Activated gamma-delta T cell treated with anti-CD3 and anti-CD28 coated beads, Interleukin-2, amount 50 U/mL, for 16 hours (primary cell): Measurements from ENCODE around the gene RAD21L1.

ENCODE experiments used
- DNase-seq: peaks from one replicate; pipeline ENCODE4 v3.0.0-alpha.2; 2020; ENCODE audit warnings: low read depth

The RAD21L1 gene

DNA sequence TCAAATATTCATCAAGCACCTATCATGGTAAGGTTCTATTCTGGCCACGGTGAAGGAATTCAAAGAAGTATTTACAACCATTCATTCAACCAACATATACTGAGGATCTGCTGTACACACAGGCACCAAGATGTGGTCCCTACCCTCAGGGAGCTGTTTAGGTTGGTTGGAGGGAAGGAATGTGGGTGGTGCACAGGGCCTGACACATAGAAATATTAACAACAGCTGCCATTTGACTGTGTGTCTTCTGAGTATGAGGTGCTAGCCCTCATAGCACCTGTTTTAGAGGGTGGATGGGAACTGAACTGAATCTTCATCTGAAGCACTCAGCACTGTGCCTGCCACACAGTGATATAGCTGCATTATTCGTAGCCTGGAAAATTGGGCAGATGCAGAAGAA is 47.5 kb downstream of the RAD21L1 start:
- DNase-seq, result no peak

DNA sequence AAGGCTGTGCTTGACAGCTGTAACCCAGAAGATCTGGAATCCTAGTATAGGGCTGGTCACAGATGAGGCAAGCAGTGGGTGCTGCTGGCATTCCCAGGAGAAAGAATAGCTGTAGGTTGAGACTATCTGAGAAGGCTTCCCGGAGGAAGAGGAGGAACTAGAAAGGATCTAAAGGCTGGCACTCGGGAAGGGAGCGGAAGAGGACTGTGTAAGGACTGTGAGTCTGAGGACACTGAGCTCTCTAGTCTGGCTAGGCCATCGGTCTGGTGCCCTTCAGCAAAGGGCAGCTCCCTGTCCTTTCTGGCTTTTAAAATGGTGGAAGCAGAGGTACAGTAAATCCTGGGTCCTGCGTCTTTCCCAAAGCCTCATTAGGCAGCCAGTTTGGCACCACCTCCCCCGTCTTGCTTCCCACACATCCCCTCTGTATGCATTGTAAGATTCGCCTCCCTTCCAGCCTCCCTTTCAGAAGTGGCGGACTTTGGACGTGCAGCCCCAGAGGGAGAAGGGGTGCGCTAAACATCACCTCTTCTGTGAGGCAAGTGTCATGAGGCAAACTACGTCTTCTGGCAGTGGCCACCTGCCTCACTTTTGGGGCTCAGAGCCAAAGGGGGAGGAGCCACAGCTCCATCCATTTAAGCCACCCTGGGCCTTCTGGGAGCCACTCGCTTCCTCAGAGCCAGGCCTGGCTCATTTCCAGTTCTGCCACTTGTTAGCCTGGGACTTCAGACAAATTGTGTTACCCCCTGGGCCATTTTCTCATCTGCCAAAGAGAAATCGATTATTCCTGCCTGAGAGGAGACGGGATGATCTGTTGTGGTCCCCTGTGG is 48.9 kb downstream of the RAD21L1 start:
- no peak for DNase-seq

DNA sequence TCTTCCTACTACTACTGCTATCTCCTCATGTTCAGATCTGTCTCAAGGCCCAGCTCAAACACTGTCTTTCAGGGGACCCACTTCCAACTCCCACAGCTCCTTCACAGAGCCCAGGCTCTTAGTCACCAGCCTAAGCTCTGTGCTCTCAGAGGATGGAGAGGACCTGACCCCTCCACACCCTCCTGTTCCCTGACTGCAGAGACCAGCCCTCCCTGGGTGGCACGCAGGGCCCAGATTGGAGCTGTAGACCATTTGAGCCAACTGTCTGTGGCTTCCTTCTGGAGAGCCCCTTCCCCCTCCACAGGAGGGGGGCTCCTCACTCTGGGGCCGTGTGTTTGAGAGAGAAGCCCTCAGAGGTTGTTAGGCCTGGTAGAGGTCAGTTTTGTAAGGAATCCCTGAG is 50.1 kb downstream of the RAD21L1 start:
- no peak for DNase-seq

DNA sequence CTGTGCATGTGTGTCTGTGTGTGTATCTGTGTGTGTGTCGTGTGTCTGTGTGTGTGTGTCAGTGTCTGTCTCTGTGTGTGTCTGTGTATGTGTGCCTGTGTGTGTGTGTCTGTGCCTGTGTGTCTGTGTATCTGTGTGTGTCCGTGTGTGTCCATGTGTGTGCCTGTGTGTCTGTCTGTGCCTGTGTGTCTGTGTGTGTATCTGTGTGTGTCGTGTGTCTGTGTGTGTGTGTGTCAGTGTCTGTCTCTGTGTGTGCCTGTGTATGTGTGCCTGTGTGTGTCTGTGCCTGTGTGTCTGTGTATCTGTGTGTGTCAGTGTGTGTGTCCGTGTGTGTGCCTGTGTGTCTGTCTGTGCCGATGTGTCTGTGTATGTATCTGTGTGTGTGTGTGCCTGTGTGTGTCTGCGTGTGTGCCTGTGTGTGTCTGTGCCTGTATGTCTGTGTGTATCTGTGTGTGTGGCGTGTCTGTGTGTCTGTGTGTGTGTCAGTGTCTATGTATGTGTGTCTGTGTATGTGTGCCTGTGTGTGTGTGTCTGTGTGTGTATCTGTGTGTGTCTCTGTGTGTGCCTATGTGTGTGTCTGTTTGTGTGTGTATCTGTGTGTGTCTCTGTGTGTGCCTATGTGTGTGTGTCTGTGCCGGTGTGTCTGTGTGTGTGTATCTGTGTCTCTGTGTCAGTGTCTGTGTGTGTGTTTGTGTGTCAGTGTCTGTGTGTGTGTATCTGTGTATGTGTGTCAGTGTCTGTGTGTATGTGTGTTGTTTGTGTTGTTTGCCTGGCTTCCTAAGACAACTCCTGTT is 51.9 kb downstream of the RAD21L1 start:
- DNase-seq, result no peak

DNA sequence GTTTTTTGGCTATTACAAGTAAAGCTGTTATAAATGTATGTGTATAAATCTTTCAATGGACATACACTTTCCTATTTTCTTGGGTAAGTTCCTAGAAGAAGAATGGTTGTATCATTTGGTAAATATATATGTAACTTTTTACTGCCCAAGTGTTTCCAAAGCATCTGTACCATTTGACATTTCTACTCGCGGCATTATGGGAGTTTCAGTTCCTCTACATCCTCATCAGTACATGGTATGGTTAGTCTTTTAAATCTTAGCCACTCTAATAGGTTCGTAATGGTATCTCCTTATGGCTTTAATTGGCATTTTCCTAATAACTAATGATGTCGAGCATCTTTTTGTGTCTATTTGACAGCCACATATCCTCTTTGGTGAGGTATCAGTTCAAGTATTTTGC is 53.1 kb downstream of the RAD21L1 start:
- DNase-seq, result no peak

DNA sequence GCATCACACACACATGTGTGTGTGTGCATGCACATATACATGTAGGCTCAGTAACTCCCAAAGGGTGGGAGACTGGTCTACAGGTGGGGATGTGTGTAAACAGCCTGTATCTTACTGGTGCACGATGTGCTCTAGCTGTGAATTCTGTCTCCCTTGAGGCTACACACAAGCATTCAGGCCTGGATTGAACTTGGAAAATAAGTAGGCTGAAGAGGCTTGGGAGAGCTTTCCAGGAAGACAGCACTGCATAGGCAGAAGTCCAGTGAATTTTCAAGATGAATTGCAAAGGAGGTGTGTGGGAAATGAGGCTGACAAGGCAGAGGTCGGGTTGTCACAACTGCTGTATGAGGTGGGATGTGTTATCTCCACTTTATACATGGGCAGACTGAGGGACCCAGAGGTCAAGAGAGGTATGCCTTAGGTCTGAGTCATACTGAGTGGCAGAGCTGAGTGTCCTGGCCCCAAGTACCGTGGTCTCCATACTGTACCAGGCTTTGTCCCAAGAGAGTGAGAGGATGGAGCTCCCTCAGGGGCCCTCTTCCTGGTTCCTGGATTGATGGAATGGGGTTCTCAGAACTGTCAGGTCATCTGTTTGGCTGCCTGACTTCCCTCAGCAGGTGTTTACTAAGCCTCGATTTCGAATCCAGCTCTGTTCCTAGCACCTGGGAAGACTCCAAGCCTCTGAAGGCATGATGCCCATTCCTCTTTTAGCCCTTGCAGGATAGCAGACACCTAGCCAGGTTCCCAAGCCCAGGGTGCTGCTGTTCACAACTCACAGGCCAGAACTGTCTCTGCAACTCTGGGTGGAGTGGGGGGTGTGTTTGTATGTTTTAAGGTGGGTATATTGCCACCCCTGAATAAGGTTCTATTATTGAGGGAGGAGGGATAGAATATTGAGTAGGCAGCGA is 54.6 kb downstream of the RAD21L1 start:
- no peak for DNase-seq

DNA sequence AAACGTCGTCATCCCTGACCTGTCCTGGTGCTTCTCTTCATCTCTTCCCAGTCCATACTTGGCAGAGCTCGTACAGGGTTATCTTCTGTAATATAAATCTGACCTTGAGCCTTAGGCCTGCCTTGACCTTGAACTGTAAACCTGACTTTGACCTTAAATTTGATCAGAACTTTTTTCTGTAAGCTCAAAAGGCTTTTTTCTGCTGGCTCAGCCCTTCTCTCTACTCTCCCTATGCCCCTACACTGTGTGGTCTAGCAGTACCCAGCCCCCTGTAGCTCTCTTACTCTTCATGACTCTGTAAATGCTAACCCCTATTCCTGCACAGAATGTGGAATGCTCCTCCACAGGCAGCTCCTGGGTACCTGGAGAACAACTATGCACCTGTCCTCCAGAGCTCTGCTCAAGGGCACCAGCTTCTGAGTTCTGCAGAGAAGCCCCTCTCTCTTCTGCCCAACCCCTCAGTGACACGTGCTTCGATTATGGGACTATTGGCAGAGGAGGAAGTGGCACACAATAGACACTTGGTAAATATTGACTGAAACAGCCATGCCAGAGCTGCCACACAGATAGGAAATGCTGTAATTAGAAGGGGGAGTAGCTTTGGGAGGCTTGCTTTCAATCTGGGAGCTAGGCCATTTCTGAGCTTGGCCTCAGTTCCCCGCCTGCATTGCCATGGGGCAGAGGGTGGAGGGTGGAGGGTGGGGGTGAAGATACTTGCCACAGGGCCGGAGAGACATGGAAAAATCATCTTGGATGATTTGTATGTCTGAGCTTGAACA is 55.6 kb downstream of the RAD21L1 start:
- no peak for DNase-seq

DNA sequence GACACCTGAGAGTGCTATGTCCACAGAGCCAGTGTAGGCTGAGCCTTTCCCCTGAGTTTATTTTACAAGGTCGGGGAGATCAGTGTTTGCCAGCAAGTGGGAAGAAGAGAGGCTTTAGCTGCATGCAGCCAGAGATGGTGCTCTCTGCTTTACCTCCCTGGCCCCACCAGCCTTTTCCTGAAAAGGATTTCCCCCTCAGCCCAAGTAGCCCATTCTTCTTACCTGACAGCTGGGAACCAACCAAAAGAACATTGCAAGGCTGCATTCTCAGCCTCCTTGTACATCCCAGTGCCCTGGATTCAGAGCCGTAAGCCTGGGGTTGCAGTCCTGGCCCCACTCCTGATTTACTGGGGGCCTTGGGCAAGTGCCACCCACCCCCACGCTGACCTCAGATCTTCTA is 57.1 kb downstream of the RAD21L1 start:
- no peak for DNase-seq

DNA sequence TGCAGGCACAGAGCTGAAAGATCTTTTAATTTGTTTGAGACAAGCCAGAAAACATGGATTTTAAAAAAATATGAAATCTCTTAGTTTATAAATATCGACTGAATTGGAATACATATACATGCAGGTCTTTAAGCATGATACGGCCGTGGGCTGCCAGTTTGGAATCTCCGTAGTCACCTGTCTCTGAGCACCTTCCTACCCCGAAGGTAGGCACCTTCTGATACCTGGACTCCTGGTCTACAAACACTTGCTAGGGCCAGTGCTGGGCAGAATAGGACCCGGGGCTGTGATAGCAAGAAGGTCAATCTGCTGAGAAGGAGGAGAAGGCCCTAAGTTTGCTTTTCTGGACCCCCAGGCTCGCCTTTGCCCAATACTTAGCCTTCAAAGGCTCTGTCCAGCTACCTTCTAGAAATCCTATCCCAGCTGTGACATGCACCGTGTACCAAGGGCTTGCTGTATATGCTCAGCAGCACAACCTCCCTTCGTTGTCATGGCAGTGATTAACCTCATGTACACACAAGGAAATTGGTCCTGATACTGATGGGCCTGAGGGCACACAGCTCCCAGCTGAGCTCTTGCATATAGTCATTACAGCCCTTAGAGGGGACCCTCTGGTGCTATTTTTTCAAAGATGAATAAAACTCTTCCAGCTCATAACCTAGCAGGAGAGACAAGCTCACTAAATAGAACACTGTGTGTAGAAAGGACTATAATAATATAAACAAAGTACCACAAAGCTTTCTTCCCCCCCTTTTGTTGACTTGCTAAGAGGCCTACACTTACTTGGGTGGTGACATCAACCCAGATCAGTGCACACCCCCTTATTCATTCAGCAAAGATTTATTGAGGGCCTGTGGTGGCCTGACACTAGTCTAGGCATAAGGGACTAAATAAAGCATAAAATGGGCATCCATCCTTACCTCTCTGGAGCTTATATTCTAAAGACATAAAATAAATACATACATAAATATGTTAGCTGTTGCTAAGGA is 58.0 kb downstream of the RAD21L1 start:
- DNase-seq, result no peak

DNA sequence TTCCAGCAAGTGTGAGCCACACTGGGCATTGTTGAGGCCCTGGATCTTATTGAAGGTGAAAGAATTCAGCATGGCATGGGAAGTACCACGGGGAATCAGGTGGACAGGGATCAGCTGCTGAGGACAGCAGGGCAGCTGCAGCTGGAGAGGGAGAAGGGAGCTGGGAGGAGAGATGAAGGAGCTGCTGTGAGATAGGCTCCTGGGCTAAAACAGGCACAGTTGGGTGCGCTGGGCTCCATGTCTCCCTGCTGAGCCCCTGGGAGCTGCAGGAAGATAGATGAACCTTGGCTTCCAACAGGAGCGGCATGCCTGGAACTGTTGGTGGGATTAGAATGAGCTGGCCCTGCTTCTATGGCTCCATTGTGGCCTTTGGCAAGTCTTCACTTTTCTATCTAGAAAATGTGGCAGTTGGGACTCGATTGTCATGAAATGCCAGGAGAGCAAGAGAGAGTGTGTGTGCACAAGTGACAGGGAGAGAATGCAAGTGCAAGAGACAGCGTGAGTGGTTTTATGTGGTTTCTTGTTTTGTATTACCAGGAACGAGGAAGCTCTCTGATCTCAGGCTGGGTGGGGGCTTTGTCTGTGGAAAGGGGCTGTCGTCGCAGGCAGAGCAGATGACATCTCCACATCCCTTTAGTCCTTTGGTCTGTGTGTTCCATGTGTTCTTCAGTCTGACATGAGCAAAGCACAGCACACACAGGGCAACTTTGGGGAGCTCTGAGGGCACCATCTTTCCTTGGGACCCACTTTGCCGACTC is 60.6 kb downstream of the RAD21L1 start:
- no peak for DNase-seq

DNA sequence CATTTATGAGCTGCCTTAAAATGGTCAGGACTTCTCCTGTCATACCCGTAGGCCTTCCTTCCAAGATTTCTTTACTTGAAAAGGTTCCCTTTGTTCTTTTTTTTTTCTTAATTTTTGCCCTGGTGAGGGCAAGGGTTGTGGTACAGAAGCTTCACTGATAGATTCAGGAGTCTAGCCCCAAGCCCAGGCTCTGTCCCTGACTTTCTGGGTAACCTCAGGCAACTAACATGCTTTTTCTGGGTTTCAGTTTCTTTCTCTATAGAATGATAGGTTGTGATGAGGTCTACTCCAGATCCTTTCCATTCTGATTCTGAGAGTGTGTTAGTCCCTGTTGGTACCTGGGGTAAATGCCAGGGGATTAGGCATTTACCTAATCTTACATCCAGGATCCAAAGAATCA is 61.5 kb downstream of the RAD21L1 start:
- DNase-seq, result no peak

DNA sequence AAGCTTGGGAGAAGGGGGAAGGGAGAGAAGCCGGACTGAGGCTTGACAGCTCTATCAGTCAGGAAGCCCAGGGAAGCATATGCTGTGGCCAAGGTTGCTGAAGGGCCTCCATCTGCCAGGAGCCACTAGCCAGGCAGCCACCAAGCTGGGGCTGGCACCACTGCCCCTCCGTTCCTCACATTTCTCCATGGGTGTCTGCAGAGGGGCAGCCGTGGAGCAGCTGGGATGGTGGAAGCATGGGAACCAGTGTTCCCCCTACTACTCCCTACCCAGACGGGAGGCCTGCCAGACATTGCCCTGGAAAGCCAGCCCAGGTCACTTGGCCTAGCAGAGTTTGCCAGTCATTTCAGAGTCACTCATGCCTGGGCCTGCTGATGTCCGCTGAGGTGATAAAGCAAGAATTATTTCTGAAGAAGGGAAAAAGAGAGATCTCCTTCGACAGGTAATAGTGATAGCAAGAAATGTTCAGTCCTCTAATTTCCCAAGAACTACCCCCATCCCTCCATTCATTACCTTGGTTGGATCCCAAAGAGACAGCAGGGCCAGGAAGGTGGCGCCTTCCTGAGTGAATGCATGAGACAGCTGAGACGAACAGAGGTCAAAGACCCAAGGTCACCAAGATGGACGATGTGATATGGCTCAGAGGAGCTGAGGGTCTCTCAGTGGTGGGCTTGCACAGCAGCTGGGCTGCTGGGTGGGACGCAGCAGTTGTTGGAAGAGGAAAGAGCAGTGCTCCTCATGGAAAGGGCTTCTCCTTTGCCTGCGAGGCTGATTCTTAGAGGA is 62.1 kb downstream of the RAD21L1 start:
- no peak for DNase-seq

DNA sequence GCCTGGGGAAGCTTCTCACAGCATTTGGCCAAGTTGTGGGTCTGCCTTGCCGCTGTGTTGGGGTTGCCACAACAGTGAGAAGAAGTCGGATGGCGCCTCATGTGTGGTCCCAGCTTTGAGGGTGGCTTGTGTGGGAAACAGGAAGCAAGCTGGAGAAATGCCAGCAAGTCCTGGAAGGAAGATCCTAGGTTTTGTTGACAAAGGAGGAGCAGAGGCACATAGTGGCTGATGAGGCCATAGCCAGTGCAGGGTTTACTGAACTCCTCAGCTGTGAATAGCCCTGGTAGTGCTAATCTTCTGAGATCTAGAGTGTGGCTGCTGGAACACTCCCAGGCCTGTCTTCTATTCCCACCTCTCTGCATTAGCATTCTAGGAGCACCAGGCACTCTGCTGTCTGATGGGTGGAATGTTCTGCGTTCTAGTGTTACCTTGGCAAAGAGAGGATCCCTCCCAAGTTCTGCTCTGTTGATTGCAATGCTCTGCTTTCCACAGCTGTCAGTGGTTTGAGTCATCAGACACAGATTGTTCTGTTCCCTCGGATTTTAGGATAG is 65.4 kb downstream of the RAD21L1 start:
- no peak for DNase-seq

DNA sequence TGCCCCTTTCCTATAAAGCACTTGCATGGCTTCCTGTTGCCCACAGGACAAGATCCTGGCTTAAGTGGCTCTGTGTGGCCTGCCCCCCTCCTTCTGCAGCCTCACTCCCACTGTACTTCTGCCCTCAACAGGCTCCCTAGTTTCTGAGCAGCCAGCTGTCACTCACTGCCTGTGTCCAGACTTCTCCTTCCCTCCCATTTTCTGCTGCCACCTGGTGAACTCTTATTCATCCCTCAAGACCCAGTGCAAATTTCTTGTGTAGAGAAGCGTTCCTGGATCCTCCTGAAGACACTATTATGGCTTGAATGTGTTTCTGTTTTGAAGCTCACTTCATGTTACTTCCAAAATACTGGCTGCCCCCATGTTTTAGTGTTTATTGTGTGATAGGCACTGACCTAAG is 66.8 kb downstream of the RAD21L1 start:
- DNase-seq, result no peak

DNA sequence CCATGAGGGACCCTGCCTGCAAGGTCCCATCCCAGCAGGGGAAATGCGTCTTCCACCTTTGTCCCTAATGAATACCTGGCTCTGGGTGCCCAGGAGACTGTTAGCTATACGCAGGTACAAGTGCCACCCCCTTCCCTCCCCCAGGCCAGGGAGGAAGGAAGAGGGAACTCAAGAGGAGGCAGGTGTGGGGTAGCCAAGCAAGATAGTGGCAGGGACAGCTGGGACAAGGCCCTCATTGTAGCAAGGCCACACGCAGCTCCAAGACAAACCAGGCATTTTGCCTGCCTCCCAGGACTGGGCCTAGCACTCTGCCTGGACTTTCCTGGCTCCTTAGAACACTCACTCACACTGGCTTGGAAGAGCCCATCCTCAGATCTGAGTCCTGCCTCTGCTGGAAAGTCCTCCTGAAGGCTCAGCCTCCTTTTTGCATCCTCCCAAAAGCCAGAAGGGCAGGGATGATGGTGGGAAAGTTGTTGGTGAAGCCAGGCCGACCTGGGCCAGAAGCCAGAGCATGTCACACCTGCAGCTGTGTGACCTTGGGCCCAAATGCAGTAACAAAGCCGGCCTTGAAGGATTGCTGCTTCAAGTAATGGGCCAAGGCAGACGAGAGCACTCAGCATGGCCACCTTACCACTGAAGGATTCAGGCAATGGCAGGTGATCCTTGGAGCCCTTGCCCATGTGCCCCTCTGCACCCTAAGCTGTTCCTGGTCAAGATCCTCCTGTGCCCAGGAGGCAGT is 68.0 kb downstream of the RAD21L1 start:
- no peak for DNase-seq

DNA sequence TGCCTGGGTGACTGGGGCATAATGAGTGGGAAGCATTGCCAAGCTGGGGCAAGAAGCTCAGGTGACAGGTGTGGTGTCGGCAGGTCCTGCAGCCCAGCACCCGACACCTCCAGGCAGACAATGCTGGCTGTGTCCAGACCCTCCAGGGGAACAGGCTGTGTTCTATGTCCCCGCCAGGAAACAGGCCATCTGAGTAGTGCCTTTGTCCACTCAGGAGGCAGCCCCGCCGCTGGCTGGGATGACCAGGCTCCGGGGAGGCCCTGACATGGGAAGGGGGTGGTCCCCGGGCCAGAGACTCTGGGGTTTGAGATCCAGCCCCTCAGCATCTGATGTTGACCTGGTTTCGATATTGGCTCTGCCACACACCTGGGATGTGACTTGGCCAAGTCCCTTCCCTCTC is 68.7 kb downstream of the RAD21L1 start:
- no peak for DNase-seq

DNA sequence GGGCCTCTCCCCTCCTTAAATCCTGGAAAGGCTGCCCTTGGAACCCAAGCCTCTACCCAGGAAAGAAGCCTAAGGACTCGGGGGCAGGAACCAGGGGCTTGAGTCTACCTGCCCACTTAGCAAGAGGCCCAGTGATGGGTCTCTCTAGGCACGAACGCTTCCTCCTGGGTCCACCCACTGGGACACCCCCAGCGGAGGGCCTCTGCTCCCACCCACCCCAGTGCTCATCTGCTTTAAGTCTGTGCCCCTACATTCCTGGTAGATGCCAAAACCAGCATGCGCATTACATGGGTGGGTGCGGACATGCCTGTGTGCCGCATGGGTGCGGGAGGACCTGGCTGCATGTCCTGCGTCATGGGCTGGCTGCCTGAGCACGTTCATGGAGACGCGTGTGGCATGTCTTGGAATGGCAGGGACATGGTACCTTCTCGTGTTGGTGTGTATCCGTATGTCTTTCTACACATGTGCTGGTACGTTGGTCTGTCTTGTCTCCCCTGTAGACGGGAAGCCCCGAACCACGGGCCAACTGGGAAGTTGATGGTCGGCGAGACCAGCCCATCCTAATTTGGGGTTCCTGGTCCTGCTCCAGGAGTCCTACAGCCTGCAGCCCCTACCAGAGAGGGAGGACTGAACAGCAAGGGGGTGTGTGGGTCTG is 69.6 kb downstream of the RAD21L1 start:
- no peak for DNase-seq
